H9 (cell line): ENCODE data around the gene TMX1. TPM values are rescaled to one million over a fixed set of nuclear protein-coding genes. Genes with fewer than 3 reads are reported as not detected.

Source experiments
- DNase-seq: peaks from one replicate; pipeline ENCODE4 v3.0.0-alpha.2; 2017
- H2AFZ ChIP-seq: one replicate; pipeline ENCODE4 v1.6.1; 2013; ENCODE audit warnings: mild to moderate bottlenecking, low read length, control low read depth, moderate library complexity
- H2AK5ac ChIP-seq: 2 replicates; pipeline ENCODE4 v1.6.1; 2013; ENCODE audit warnings: low read length, control low read depth, mixed read lengths; ENCODE audit not compliant: insufficient read length
- H2BK120ac ChIP-seq: one replicate; pipeline ENCODE4 v1.6.1; 2013; ENCODE audit warnings: low read depth, mild to moderate bottlenecking, low read length, control low read depth, inconsistent platforms; ENCODE audit not compliant: poor library complexity, severe bottlenecking
- H2BK12ac ChIP-seq: 2 replicates; pipeline ENCODE4 v1.6.1; 2013; ENCODE audit warnings: low read length, control low read depth, mixed read lengths, low read depth; ENCODE audit not compliant: insufficient read length
- H2BK15ac ChIP-seq: 2 replicates; pipeline ENCODE4 v1.6.1; 2013; ENCODE audit warnings: low read depth, low read length, control low read depth
- H2BK20ac ChIP-seq: one replicate; pipeline ENCODE4 v1.6.1; 2013; ENCODE audit warnings: low read depth, mild to moderate bottlenecking, low read length, control low read depth, inconsistent platforms; ENCODE audit not compliant: poor library complexity, severe bottlenecking
- H2BK5ac ChIP-seq: 2 replicates; pipeline ENCODE4 v1.6.1; 2013; ENCODE audit warnings: low read length, control low read depth, mixed read lengths; ENCODE audit not compliant: insufficient read length
- H3K14ac ChIP-seq: 2 replicates; pipeline ENCODE4 v1.6.1; 2013; ENCODE audit warnings: low read length, control low read depth; ENCODE audit not compliant: insufficient read depth
- H3K18ac ChIP-seq: 2 replicates; pipeline ENCODE4 v1.6.1; 2013; ENCODE audit warnings: low read depth, mild to moderate bottlenecking, mixed read lengths, low read length, control low read depth; ENCODE audit not compliant: insufficient read length
- H3K23ac ChIP-seq: 2 replicates; pipeline ENCODE4 v1.6.1; 2013; ENCODE audit warnings: low read length, control low read depth, mixed read lengths, low read depth; ENCODE audit not compliant: insufficient read length
- H3K23me2 ChIP-seq: 2 replicates; pipeline ENCODE4 v1.6.1; 2013; ENCODE audit warnings: low read depth, mild to moderate bottlenecking, mixed read lengths, low read length, control low read depth; ENCODE audit not compliant: insufficient read length, poor library complexity, severe bottlenecking
- H3K27ac ChIP-seq: 2 replicates; pipeline ENCODE4 v1.5.1; 2013; ENCODE audit warnings: low read length, control low read depth, mixed read lengths, low read depth; ENCODE audit not compliant: insufficient read length
- H3K27me3 ChIP-seq: 2 replicates; pipeline ENCODE4 v1.6.1; 2013; ENCODE audit warnings: low read length, control low read depth, inconsistent platforms; ENCODE audit not compliant: insufficient read depth
- H3K4ac ChIP-seq: 2 replicates; pipeline ENCODE4 v1.6.1; 2013; ENCODE audit warnings: low read depth, mild to moderate bottlenecking, control low read depth, inconsistent platforms, low read length, moderate library complexity
- H3K4me1 ChIP-seq: 2 replicates; pipeline ENCODE4 v1.6.1; 2013; ENCODE audit warnings: low read length, control low read depth, inconsistent platforms; ENCODE audit not compliant: insufficient read depth
- H3K4me2 ChIP-seq: 2 replicates; pipeline ENCODE4 v1.6.1; 2013; ENCODE audit warnings: low read length, control low read depth, mixed read lengths; ENCODE audit not compliant: insufficient read length, insufficient read depth
- H3K56ac ChIP-seq: 2 replicates; pipeline ENCODE4 v1.6.1; 2013; ENCODE audit warnings: low read depth, mild to moderate bottlenecking, mixed read lengths, low read length, control low read depth; ENCODE audit not compliant: insufficient read length
- H3K79me1 ChIP-seq: 2 replicates; pipeline ENCODE4 v1.6.1; 2013; ENCODE audit warnings: low read depth, mild to moderate bottlenecking, moderate library complexity, low read length, control low read depth, inconsistent platforms; ENCODE audit not compliant: insufficient read depth, poor library complexity, severe bottlenecking
- H3K79me2 ChIP-seq: 2 replicates; pipeline ENCODE4 v1.6.1; 2013; ENCODE audit warnings: low read length, control low read depth, inconsistent platforms; ENCODE audit not compliant: insufficient read depth
- H3K9ac ChIP-seq: 2 replicates; pipeline ENCODE4 v1.6.1; 2013; ENCODE audit warnings: low read length, control low read depth, mixed read lengths; ENCODE audit not compliant: insufficient read length; ENCODE audit errors: extremely low read depth
- H3K9me3 ChIP-seq: one replicate; pipeline ENCODE4 v1.6.1; 2013; ENCODE audit warnings: low read depth, low read length, inconsistent platforms; ENCODE audit not compliant: control insufficient read depth
- H3T11ph ChIP-seq: one replicate; pipeline ENCODE4 v1.6.1; 2013; ENCODE audit warnings: mild to moderate bottlenecking, low read length, control low read depth, inconsistent platforms
- H4K20me1 ChIP-seq: one replicate; pipeline ENCODE4 v1.6.1; 2013; ENCODE audit not compliant: control insufficient read depth, insufficient read length, insufficient read depth
- H4K5ac ChIP-seq: 2 replicates; pipeline ENCODE4 v1.6.1; 2013; ENCODE audit warnings: low read depth, mild to moderate bottlenecking, mixed read lengths, low read length, control low read depth; ENCODE audit not compliant: insufficient read length
- H4K8ac ChIP-seq: replicated peaks from 2 replicates; pipeline ENCODE4 v1.6.1; 2013; ENCODE audit warnings: low read length, control low read depth, mixed read lengths, low read depth; ENCODE audit not compliant: insufficient read length
- H4K91ac ChIP-seq: 2 replicates; pipeline ENCODE4 v1.6.1; 2013; ENCODE audit warnings: low read depth, mild to moderate bottlenecking, moderate library complexity, mixed read lengths, low read length, control low read depth; ENCODE audit not compliant: insufficient read length
- H3K27ac Mint-ChIP-seq, 3 experiments: 2 replicates in 2 of 3; 3 replicates in 1 of 3; pipeline ENCODE4 v1.8.0; 2020 to 2021; ENCODE audit warnings: mixed read lengths in 3 of 3, mild to moderate bottlenecking in 1 of 3, moderate library complexity in 1 of 3
- H3K27me3 Mint-ChIP-seq: 2 replicates; pipeline ENCODE4 v1.8.0; 2021; ENCODE audit warnings: low read depth, mild to moderate bottlenecking, moderate library complexity, mixed read lengths
- H3K36me3 Mint-ChIP-seq, 3 experiments: 2 replicates in 2 of 3; 3 replicates in 1 of 3; pipeline ENCODE4 v1.8.0; 2020 to 2021; ENCODE audit warnings: low read depth in 3 of 3, mixed read lengths in 3 of 3; ENCODE audit not compliant: insufficient read depth in 1 of 3
- H3K4me1 Mint-ChIP-seq, 2 experiments: 2 replicates each; pipeline ENCODE4 v1.8.0; 2020; ENCODE audit warnings: mixed read lengths in 2 of 2
- H3K4me3 Mint-ChIP-seq, 2 experiments: 2 replicates in 1 of 2; 3 replicates in 1 of 2; pipeline ENCODE4 v1.8.0; 2020 to 2021; ENCODE audit warnings: mild to moderate bottlenecking in 2 of 2, mixed read lengths in 2 of 2, moderate library complexity in 1 of 2
- H3K9me3 Mint-ChIP-seq, 2 experiments: 2 replicates in 1 of 2; 3 replicates in 1 of 2; pipeline ENCODE4 v1.8.0; 2020; ENCODE audit warnings: mild to moderate bottlenecking in 2 of 2, mixed read lengths in 2 of 2, moderate library complexity in 1 of 2
- CTCF ChIP-seq: fragments of 200-600 bp; sonication (generic); conservative IDR thresholded peaks from 3 replicates; pipeline ENCODE4 v1.8.0; 2021; ENCODE audit warnings: antibody characterized with exemption, mild to moderate bottlenecking
- WGBS: extraction: QIAGEN DNeasy Blood & Tissue Kit; methylation state at CpG from one replicate; pipeline ENCODE4 v1.1.7; 2013; ENCODE audit warnings: missing lambda C conversion rate, low lambda C conversion rate, mixed read lengths; ENCODE audit not compliant: insufficient read length; ENCODE audit errors: extremely low coverage; 5-methylcytosine and 5-hydroxymethylcytosine counted together
- total RNA-seq: library from RNA; stranded (reverse); gene quantifications from 2 replicates; pipeline ENCODE4 v1.2.1, GENCODE V29; 2021

Gene TMX1
- total RNA-seq, 1 experiment from 2014 or later, result 83.5 TPM

- Histone ChIP-seq H3K9ac (no peak overlapping the region), H3K23ac (no peak overlapping the region), H3T11ph (no peak overlapping the region), H2BK12ac (no peak overlapping the region), H2BK5ac (no peak overlapping the region), H2AFZ (no peak overlapping the region), H2BK15ac (no peak overlapping the region), H3K4ac (no peak overlapping the region), H4K8ac (no peak overlapping the region), H4K91ac (no peak overlapping the region), H2BK20ac (no peak overlapping the region), H4K5ac (no peak overlapping the region), H3K4me1 (no peaks in the 10 kb centered on the region), H3K27ac (no peak overlapping the region), H3K56ac (no peak overlapping the region), H4K20me1 (no peaks in the 10 kb centered on the region), H3K4me2 (no peak overlapping the region), H3K23me2 (no peaks in the 10 kb centered on the region), H2AK5ac (no peak overlapping the region), H3K27me3 (no peaks in the 10 kb centered on the region), H3K14ac (no peak overlapping the region), H3K9me3 (no peaks in the 10 kb centered on the region), H3K79me1 (no peaks in the 10 kb centered on the region), H3K79me2 (no peaks in the 10 kb centered on the region), H3K18ac (no peak overlapping the region), H2BK120ac (no peak overlapping the region)
- Mint-ChIP-seq H3K9me3 (no peaks in the 10 kb centered on the region), H3K4me1 (peaks cover 4 to 5% of the 10 kb centered on the region in 2 experiments; a peak in 2 of 4 replicates), H3K4me3 (no peak overlapping the region), H3K27ac (no peak overlapping the region; a peak in 1 of 7 replicates), H3K27me3 (no peaks in the 10 kb centered on the region), H3K36me3 (peaks cover 5 to 42% (median 6%) of the 10 kb centered on the region in 3 experiments; a peak in 6 of 7 replicates)
- no CpG with 5 or more reads among the region's 2 CpGs for WGBS
- no peak for DNase-seq
- no peak for TF ChIP-seq CTCF
Observed at GRCh38 chr14:51282517-51282916, 42.5 kb downstream of the TMX1 start.
